ENCODE measurements around the gene CITED4. TPM values are rescaled to one million over a fixed set of nuclear protein-coding genes. Genes with fewer than 3 reads are reported as not detected.
A peak's percentile ranks its signal among the peaks of the same experiment; 100 is the strongest.

CITED4 gene
- total RNA-seq, 1 experiment from 2014 or later, result 7.8 TPM

DNA sequence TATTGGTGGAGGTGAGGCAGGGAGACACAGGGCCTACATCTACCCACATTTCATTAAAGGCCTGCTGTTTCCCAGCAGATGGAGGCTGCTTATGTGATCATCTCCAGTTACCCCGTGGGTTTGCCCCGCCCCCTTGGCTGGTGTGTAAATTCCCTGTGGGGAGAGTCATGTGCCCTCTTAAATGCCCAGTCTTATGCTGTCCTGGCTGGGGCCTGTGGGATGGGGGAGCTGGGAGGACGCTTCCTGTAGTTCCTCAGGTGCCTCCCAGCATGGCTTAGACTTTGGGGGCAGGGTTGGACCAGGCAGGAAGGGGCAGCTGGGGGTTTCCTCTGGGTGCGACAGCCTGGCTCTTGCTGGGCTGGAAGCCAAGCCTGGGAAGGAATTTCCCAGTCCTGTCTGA is 15.5 kb upstream of the CITED4 start (continued):
- TF ChIP-seq YY1 (IDR thresholded peaks at IDR 0.05; ENCODE audit: extremely low read depth, insufficient replicate concordance, low read depth, low read length), result no peak
- no peak for TF ChIP-seq POLR2A (IDR thresholded peaks at IDR 0.05; ENCODE audit: borderline replicate concordance, extremely low read depth, insufficient read depth, insufficient read length)

DNA sequence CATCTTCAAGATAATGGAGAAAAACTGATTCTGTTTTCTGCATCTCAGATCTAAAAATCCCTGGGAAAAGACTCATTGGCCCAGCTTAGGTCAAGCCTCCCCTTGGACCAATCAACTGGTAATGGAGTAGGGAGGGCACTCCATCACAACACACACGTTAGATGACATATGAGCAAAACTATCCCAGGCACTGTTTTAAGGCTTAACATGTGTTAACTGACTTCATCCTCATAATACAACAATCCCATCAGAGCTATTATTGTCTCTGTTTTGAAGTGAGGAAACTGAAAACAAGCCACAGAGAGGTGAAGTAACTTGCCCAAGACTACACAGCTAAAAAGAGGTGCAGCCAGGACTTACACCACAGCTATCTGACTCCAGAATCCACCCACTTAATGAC is 14.7 kb upstream of the CITED4 start:
- ATAC-seq (no peak), DNase-seq (ENCODE audit: low read depth, low spot score) (no peak)
- no peak overlapping the region for H3K4me3 ChIP-seq (replicated peaks in 1 of 2; ENCODE audit: low read depth in 1 of 2, low read length in 2 of 2)
- ChIA-PET RAD21 (ENCODE audit: low non-redundant PET in 1 of 2, low total read pairs in 2 of 2, uncharacterized antibody in 2 of 2, unreplicated experiment in 2 of 2) (no interaction called here), POLR2A (interaction anchor here (0.6 to 2.8 kb wide), 7 partner anchors 10 to 71 kb away, joined by 3 to 12 read pairs (median 7); partner anchors contain the start of gene CITED4), CTCF (interaction anchor here (0.8 to 2.0 kb wide), 4 partner anchors 10 to 74 kb away, joined by 3 to 9 read pairs (median 7); no protein-coding TSS in a partner anchor)
- peak overlapping the region; percentile 49; the same call in 1 of the 2 replicates for H3K9ac ChIP-seq (ENCODE audit: low read length)
- H4K20me1 ChIP-seq (ENCODE audit: insufficient read depth), result no peaks in the 10 kb centered on the region
- no peaks in the 10 kb centered on the region for H3K9me3 ChIP-seq (ENCODE audit: control insufficient read depth in 1 of 2, insufficient read depth in 1 of 2, low read depth in 1 of 2, low read length in 2 of 2)
- H3K36me3 ChIP-seq (ENCODE audit: control insufficient read depth in 1 of 2, insufficient read depth in 2 of 2, low read length in 2 of 2), result no peaks in the 10 kb centered on the region
- peak overlapping the region; percentile 43 for H3K27ac ChIP-seq (ENCODE audit: low read depth, low read length)
- peak overlapping the region; percentile 20 for H2AFZ ChIP-seq (ENCODE audit: low read depth, low read length, poor library complexity, severe bottlenecking)
- H3K27me3 ChIP-seq (ENCODE audit: insufficient read depth, low read length), result no peaks in the 10 kb centered on the region
- no TSS peak for BruUV-seq (replicated peaks)
- H3K9me2 ChIP-seq (ENCODE audit: insufficient read depth), result no peaks in the 10 kb centered on the region
- intact Hi-C loops (cut with micrococcal nuclease), result loop anchor here (2.0 kb wide), 1 partner anchor 22 kb away; no protein-coding TSS in a partner anchor
- peaks cover 36 to 82% of the 10 kb centered on the region in 2 experiments for H3K4me1 ChIP-seq (ENCODE audit: control insufficient read depth in 1 of 2, insufficient read depth in 2 of 2, low read length in 2 of 2)
- H3K79me2 ChIP-seq (ENCODE audit: insufficient read depth, low read length), result no peaks in the 10 kb centered on the region
- TF ChIP-seq SIN3A (IDR thresholded peaks at IDR 0.05; ENCODE audit: low read depth), result peak; percentile 33; the same call in 1 of the 2 replicates
- no peak for TF ChIP-seq YY1 (IDR thresholded peaks at IDR 0.05; ENCODE audit: extremely low read depth, insufficient replicate concordance, low read depth, low read length)
- H3K4me2 ChIP-seq (ENCODE audit: low read length), result peak overlapping the region; percentile 66

DNA sequence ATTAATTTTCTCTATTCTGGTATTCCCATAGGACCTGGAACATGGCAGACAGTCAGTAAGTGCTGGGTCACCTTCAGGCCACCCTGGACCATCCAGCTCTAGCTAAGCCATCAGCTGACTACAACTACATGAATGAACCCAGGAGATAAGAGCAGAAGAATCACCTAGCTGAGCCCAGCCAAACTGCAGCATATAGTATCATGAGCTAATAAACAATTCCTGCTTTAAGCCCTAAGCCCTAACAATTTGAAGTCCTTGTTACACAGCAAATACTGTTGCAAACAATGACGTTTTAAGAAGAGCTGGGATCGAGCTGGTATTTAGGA is 14.2 kb upstream of the CITED4 start:
- Histone ChIP-seq H3K9ac (ENCODE audit: low read length) (0 out of 2 replicates have a peak overlapping the region, but pooled peaks have one; percentile 15), H3K36me3 (ENCODE audit: control insufficient read depth in 1 of 2, insufficient read depth in 2 of 2, low read length in 2 of 2) (no peaks in the 10 kb centered on the region), H3K9me2 (ENCODE audit: insufficient read depth) (no peaks in the 10 kb centered on the region), H3K4me2 (ENCODE audit: low read length) (peak overlapping the region; percentile 66), H3K4me3 (replicated peaks in 1 of 2; ENCODE audit: low read depth in 1 of 2, low read length in 2 of 2) (no peak overlapping the region), H3K27me3 (ENCODE audit: insufficient read depth, low read length) (no peaks in the 10 kb centered on the region), H3K9me3 (ENCODE audit: control insufficient read depth in 1 of 2, insufficient read depth in 1 of 2, low read depth in 1 of 2, low read length in 2 of 2) (no peaks in the 10 kb centered on the region), H2AFZ (ENCODE audit: low read depth, low read length, poor library complexity, severe bottlenecking) (peak overlapping the region; percentile 20), H3K27ac (ENCODE audit: low read depth, low read length) (peak overlapping the region; percentile 43), H3K4me1 (ENCODE audit: control insufficient read depth in 1 of 2, insufficient read depth in 2 of 2, low read length in 2 of 2) (peaks cover 36 to 81% of the 10 kb centered on the region in 2 experiments), H3K79me2 (ENCODE audit: insufficient read depth, low read length) (no peaks in the 10 kb centered on the region), H4K20me1 (ENCODE audit: insufficient read depth) (no peaks in the 10 kb centered on the region)
- intact Hi-C loops (cut with micrococcal nuclease), result loop anchor here (2.0 kb wide), 1 partner anchor 22 kb away; no protein-coding TSS in a partner anchor
- ChIA-PET POLR2A (interaction anchor here (0.6 to 2.8 kb wide), 8 partner anchors 9 to 72 kb away, joined by 3 to 12 read pairs (median 6); partner anchors contain the start of gene CITED4), RAD21 (ENCODE audit: low non-redundant PET in 1 of 2, low total read pairs in 2 of 2, uncharacterized antibody in 2 of 2, unreplicated experiment in 2 of 2) (no interaction called here), CTCF (interaction anchor here (0.8 to 2.1 kb wide), 7 partner anchors 9 to 76 kb away, joined by 3 to 9 read pairs (median 6); partner anchors contain the start of gene CITED4)
- DNase-seq (ENCODE audit: low read depth, low spot score), result no peak
- BruUV-seq (replicated peaks), result no TSS peak
- no peak for TF ChIP-seq EGR1 (IDR thresholded peaks at IDR 0.05; ENCODE audit: low read depth)
- TF ChIP-seq, protein P1, sequence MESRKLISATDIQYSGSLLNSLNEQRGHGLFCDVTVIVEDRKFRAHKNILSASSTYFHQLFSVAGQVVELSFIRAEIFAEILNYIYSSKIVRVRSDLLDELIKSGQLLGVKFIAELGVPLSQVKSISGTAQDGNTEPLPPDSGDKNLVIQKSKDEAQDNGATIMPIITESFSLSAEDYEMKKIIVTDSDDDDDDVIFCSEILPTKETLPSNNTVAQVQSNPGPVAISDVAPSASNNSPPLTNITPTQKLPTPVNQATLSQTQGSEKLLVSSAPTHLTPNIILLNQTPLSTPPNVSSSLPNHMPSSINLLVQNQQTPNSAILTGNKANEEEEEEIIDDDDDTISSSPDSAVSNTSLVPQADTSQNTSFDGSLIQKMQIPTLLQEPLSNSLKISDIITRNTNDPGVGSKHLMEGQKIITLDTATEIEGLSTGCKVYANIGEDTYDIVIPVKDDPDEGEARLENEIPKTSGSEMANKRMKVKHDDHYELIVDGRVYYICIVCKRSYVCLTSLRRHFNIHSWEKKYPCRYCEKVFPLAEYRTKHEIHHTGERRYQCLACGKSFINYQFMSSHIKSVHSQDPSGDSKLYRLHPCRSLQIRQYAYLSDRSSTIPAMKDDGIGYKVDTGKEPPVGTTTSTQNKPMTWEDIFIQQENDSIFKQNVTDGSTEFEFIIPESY (IDR thresholded peaks at IDR 0.05; ENCODE audit: extremely low read depth, insufficient replicate concordance, low read length), result no peak
- TF ChIP-seq JUND (IDR thresholded peaks at IDR 0.05), result no peak
- no peak for ATAC-seq

Measured in HCT116 (cell line).